ENCODE data around the gene OSBPL5. TPM values are rescaled to one million over a fixed set of nuclear protein-coding genes. Genes with fewer than 3 reads are reported as not detected.
A peak's percentile ranks its signal among the peaks of the same experiment; 100 is the strongest.

Gene OSBPL5
- total and polyA plus RNA-seq, 5 donors from 2014 or later = 0.22 to 2.2 (median 0.23) TPM; not detected in 2

DNA sequence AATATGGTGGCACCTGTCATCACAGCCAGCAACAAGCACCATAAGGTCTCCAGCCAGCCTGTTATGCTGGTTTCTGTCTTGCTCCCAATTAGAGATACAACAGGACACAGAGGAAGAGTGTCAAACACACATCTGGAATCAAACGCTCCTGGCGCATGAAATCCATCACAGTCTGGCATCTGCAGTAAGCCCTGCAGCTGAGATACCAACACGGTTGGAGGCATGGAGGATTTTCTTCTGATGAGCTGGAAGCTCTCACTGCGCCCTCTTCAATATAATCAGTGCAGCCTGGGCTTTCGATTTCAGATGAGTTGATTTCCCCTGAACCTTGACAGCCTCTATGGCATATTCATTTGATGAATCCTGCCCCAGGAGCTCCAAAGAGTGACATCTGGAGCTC lies 80.1 kb downstream of the OSBPL5 start:
- Histone ChIP-seq H3K4me1 (ENCODE audit: control insufficient read depth, insufficient read depth, low read length, poor library complexity, severe bottlenecking) (no peaks in the 10 kb centered on the region), H3K36me3 (ENCODE audit: control insufficient read depth, insufficient read depth, low read length) (no peaks in the 10 kb centered on the region), H3K27me3 (ENCODE audit: control insufficient read depth, insufficient read depth, low read length) (no peaks in the 10 kb centered on the region), H3K9me3 (ENCODE audit: control insufficient read depth in 2 of 2, low read length in 2 of 2) (no peaks in the 10 kb centered on the region), H3K4me3 (ENCODE audit: low read depth, low read length) (no peak overlapping the region), H3K27ac (ENCODE audit: insufficient read depth, low read length, poor library complexity, severe bottlenecking) (no peak overlapping the region)
- no peak overlapping the region for H3K27ac Mint-ChIP-seq
- no peak overlapping the region for H3K4me3 Mint-ChIP-seq
- H3K27me3 Mint-ChIP-seq = peaks cover 4% of the 10 kb centered on the region
- no peaks in the 10 kb centered on the region for H3K36me3 Mint-ChIP-seq
- no peak for DNase-seq
- ATAC-seq (ENCODE audit: low read depth in 2 of 2) = no peak
- H3K4me1 Mint-ChIP-seq = peaks cover 0 to 4% (median 0%) of the 10 kb centered on the region in 4 donors
- H3K9me3 Mint-ChIP-seq = no peaks in the 10 kb centered on the region

- Mint-ChIP-seq H3K9me3 (peaks cover 0 to 2% (median 0%) of the 10 kb centered on the region in 7 donors), H3K4me3 (no peak overlapping the region), H3K27ac (no peak overlapping the region), H3K4me1 (peaks cover 0 to 4% (median 0%) of the 10 kb centered on the region in 4 donors), H3K36me3 (no peaks in the 10 kb centered on the region), H3K27me3 (peaks cover 6% of the 10 kb centered on the region)
- no peak overlapping the region for H3K4me3 ChIP-seq (ENCODE audit: low read depth, low read length)
- no peak for DNase-seq
- ATAC-seq (ENCODE audit: low read depth in 2 of 2) = no peak
- H3K9me3 ChIP-seq (ENCODE audit: control insufficient read depth in 2 of 2, low read length in 2 of 2) = no peaks in the 10 kb centered on the region
- H3K36me3 ChIP-seq (ENCODE audit: control insufficient read depth, insufficient read depth, low read length) = no peaks in the 10 kb centered on the region
- no peak overlapping the region for H3K27ac ChIP-seq (ENCODE audit: insufficient read depth, low read length, poor library complexity, severe bottlenecking)
- H3K27me3 ChIP-seq (ENCODE audit: control insufficient read depth, insufficient read depth, low read length) = no peaks in the 10 kb centered on the region
- no peaks in the 10 kb centered on the region for H3K4me1 ChIP-seq (ENCODE audit: control insufficient read depth, insufficient read depth, low read length, poor library complexity, severe bottlenecking)
Observed at GRCh38 chr11:3083321-3083720, 81.8 kb downstream of the OSBPL5 start.

- Histone ChIP-seq H3K9me3 (ENCODE audit: control insufficient read depth in 2 of 2, low read length in 2 of 2) (no peaks in the 10 kb centered on the region), H3K36me3 (ENCODE audit: control insufficient read depth, insufficient read depth, low read length) (no peaks in the 10 kb centered on the region), H3K4me3 (ENCODE audit: low read depth, low read length) (no peak overlapping the region), H3K27me3 (ENCODE audit: control insufficient read depth, insufficient read depth, low read length) (peaks cover 2% of the 10 kb centered on the region), H3K4me1 (ENCODE audit: control insufficient read depth, insufficient read depth, low read length, poor library complexity, severe bottlenecking) (no peaks in the 10 kb centered on the region), H3K27ac (ENCODE audit: insufficient read depth, low read length, poor library complexity, severe bottlenecking) (no peak overlapping the region)
- Mint-ChIP-seq H3K27ac (no peak overlapping the region), H3K9me3 (peaks cover 0 to 2% (median 0%) of the 10 kb centered on the region in 7 donors), H3K4me3 (no peak overlapping the region), H3K36me3 (no peaks in the 10 kb centered on the region), H3K27me3 (peaks cover 5% of the 10 kb centered on the region), H3K4me1 (peaks cover 0 to 4% (median 0%) of the 10 kb centered on the region in 4 donors)
- no peak for DNase-seq
- ATAC-seq (ENCODE audit: low read depth in 2 of 2) = no peak
Observed at GRCh38 chr11:3081386-3081751, 83.7 kb downstream of the OSBPL5 start.

GRCh38 chr11:3080733-3081385 lies 84.3 kb downstream of the OSBPL5 start:
- H3K4me1 ChIP-seq (ENCODE audit: control insufficient read depth, insufficient read depth, low read length, poor library complexity, severe bottlenecking) = no peaks in the 10 kb centered on the region
- peaks cover 0 to 4% (median 0%) of the 10 kb centered on the region in 4 donors for H3K4me1 Mint-ChIP-seq
- no peaks in the 10 kb centered on the region for H3K9me3 ChIP-seq (ENCODE audit: control insufficient read depth in 2 of 2, low read length in 2 of 2)
- H3K4me3 ChIP-seq (ENCODE audit: low read depth, low read length) = no peak overlapping the region
- no peak overlapping the region for H3K4me3 Mint-ChIP-seq
- H3K36me3 ChIP-seq (ENCODE audit: control insufficient read depth, insufficient read depth, low read length) = no peaks in the 10 kb centered on the region
- peaks cover 0 to 2% (median 0%) of the 10 kb centered on the region in 7 donors for H3K9me3 Mint-ChIP-seq
- H3K27me3 ChIP-seq (ENCODE audit: control insufficient read depth, insufficient read depth, low read length) = peaks cover 2% of the 10 kb centered on the region
- no peak overlapping the region for H3K27ac ChIP-seq (ENCODE audit: insufficient read depth, low read length, poor library complexity, severe bottlenecking)
- DNase-seq = no peak
- H3K27ac Mint-ChIP-seq = peak overlapping the region in 1 of 3 donors; percentile 60
- H3K27me3 Mint-ChIP-seq = peaks cover 5% of the 10 kb centered on the region
- no peak for ATAC-seq (ENCODE audit: low read depth in 2 of 2)
- H3K36me3 Mint-ChIP-seq = no peaks in the 10 kb centered on the region

DNA sequence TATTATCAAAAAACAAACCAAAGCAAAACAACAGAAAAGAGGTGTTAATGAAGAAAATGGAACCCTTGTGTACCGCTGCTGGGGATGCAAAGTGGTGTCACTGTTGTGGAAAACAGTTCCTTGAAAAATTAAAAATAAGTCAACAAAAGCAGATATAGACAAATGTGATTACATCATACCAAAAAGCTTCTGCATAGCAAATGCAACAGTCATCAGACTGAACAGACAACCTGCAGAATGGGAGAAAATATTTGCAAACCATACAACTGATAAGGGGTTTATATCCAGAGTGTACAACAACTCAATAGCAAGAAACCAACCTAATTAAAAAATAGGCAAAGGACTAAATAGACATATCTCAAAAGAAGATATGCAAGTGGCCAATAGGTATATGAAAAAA lies 85.0 kb downstream of the OSBPL5 start:
- Histone ChIP-seq H3K27me3 (ENCODE audit: control insufficient read depth, insufficient read depth, low read length) (peaks cover 2% of the 10 kb centered on the region), H3K27ac (ENCODE audit: insufficient read depth, low read length, poor library complexity, severe bottlenecking) (no peak overlapping the region), H3K9me3 (ENCODE audit: control insufficient read depth in 2 of 2, low read length in 2 of 2) (no peaks in the 10 kb centered on the region), H3K4me3 (ENCODE audit: low read depth, low read length) (no peak overlapping the region), H3K36me3 (ENCODE audit: control insufficient read depth, insufficient read depth, low read length) (no peaks in the 10 kb centered on the region), H3K4me1 (ENCODE audit: control insufficient read depth, insufficient read depth, low read length, poor library complexity, severe bottlenecking) (no peaks in the 10 kb centered on the region)
- DNase-seq = no peak
- H3K27ac Mint-ChIP-seq = no peak overlapping the region
- no peak for ATAC-seq (ENCODE audit: low read depth in 2 of 2)
- peaks cover 5% of the 10 kb centered on the region for H3K27me3 Mint-ChIP-seq
- peaks cover 0 to 4% (median 0%) of the 10 kb centered on the region in 4 donors for H3K4me1 Mint-ChIP-seq
- H3K4me3 Mint-ChIP-seq = no peak overlapping the region
- peaks cover 0 to 2% (median 0%) of the 10 kb centered on the region in 7 donors for H3K9me3 Mint-ChIP-seq
- H3K36me3 Mint-ChIP-seq = no peaks in the 10 kb centered on the region

- H3K4me1 ChIP-seq (ENCODE audit: control insufficient read depth, insufficient read depth, low read length, poor library complexity, severe bottlenecking) = no peaks in the 10 kb centered on the region
Observed at GRCh38 chr11:3077846-3078440, 87.2 kb downstream of the OSBPL5 start.

DNA sequence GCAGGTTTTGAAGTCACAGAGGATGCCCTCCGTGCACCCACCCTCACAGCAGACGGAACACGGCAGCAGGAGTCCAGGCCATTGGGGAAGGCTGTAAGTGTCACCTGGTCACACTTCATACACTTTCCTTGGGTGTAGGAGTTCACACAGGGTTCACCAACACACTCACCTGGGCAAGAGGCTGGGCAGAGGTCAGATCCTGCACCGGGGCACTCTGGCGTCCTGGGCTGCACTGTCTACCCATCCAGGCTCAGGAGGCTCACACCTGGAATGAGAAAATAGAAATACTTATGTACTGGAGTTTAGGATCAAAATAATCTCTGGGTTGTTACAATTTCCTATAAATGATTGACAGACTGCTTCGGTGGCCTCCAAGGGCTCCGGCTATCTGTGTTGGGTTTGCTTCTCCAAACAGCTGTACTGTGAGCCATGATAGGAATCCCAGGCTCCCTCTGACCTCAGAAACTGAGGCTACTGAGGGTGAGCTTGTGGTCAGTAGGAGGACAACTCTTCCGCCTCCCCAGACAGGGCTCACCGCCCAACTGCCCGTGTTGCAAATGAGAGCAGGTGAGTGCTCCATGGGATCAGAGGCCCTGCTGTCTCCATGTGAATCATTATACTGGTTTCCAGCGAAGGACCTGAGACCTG lies 87.8 kb downstream of the OSBPL5 start:
- ATAC-seq (ENCODE audit: low read depth in 2 of 2) = no peak
- Mint-ChIP-seq H3K4me3 (no peak overlapping the region), H3K27ac (no peak overlapping the region), H3K36me3 (no peaks in the 10 kb centered on the region), H3K9me3 (peaks cover 0 to 2% (median 0%) of the 10 kb centered on the region in 7 donors), H3K27me3 (peaks cover 5% of the 10 kb centered on the region), H3K4me1 (peaks cover 0 to 4% (median 0%) of the 10 kb centered on the region in 4 donors)
- no peak for DNase-seq
- Histone ChIP-seq H3K36me3 (ENCODE audit: control insufficient read depth, insufficient read depth, low read length) (no peaks in the 10 kb centered on the region), H3K27ac (ENCODE audit: insufficient read depth, low read length, poor library complexity, severe bottlenecking) (no peak overlapping the region), H3K27me3 (ENCODE audit: control insufficient read depth, insufficient read depth, low read length) (peaks cover 2% of the 10 kb centered on the region), H3K4me1 (ENCODE audit: control insufficient read depth, insufficient read depth, low read length, poor library complexity, severe bottlenecking) (no peaks in the 10 kb centered on the region), H3K9me3 (ENCODE audit: control insufficient read depth in 2 of 2, low read length in 2 of 2) (no peaks in the 10 kb centered on the region), H3K4me3 (ENCODE audit: low read depth, low read length) (no peak overlapping the region)

More at GRCh38 chr11:3077846-3078440, 87.2 kb downstream of the OSBPL5 start:
- peaks cover 0 to 2% (median 0%) of the 10 kb centered on the region in 7 donors for H3K9me3 Mint-ChIP-seq
- H3K36me3 Mint-ChIP-seq = no peaks in the 10 kb centered on the region
- DNase-seq (no peak), ATAC-seq (ENCODE audit: low read depth in 2 of 2) (no peak)
- no peak overlapping the region for H3K27ac ChIP-seq (ENCODE audit: insufficient read depth, low read length, poor library complexity, severe bottlenecking)
- H3K4me3 ChIP-seq (ENCODE audit: low read depth, low read length) = no peak overlapping the region
- peaks cover 0 to 4% (median 0%) of the 10 kb centered on the region in 4 donors for H3K4me1 Mint-ChIP-seq
- H3K27ac Mint-ChIP-seq = no peak overlapping the region
- H3K9me3 ChIP-seq (ENCODE audit: control insufficient read depth in 2 of 2, low read length in 2 of 2) = no peaks in the 10 kb centered on the region
- H3K36me3 ChIP-seq (ENCODE audit: control insufficient read depth, insufficient read depth, low read length) = no peaks in the 10 kb centered on the region
- peaks cover 2% of the 10 kb centered on the region for H3K27me3 ChIP-seq (ENCODE audit: control insufficient read depth, insufficient read depth, low read length)
- H3K4me3 Mint-ChIP-seq = no peak overlapping the region
- peaks cover 5% of the 10 kb centered on the region for H3K27me3 Mint-ChIP-seq

Measured in CD4-positive, CD25-positive, alpha-beta regulatory T cell (primary cell).